Cortex of kidney (tissue), 1 donor: ENCODE data around the gene GORASP1.

ENCODE experiments used
- DNase-seq: peaks from one replicate; lab custom pipeline; 2025; lab: John Stamatoyannopoulos, UW

The GORASP1 gene

DNA sequence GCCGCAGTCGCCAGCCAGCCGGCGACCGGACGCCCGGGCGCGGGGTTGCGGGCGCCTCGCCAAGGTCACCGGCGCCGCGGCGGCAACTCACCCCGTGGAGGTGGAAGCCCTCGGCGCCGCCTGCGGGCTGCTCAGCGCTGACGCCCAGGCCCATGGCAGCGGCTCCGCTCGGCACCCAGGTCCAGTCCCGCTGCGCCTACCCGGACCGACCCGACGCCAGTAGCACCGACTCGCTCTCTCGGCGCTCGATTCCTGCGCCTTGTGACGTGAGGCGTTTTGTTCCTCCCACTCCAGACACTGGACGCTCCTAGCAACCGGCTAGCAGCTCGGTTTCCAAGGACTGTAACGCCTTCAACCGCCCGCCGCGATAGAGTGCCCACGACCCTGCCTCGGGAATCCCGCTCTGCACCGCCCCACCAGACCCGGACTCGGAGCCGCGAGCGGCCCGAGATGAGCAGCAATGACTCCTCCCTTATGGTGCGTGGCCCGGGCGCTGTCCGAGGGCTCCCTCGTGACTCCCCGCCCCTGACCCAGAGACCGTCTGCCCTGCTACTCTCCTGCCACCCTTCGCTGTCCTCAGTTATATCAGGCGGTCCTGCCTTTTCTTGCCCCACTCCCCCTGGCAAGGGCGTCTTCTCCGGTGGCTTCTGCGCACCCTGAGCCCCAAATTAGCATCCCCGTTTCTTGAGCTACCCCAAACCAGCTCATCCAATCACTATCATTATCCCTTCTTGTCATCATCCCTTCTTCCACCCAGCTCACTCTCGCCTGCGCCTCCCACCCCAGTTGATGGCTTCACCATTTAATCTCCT lies at the start of gene GORASP1, which contains the start of gene TTC21A:
Gene GORASP1, minus strand, starts transcription at position 240 of the 812 bp plus-strand sequence. Its CDS starts 86 bp downstream, at position 154.
Gene TTC21A, plus strand, starts transcription at position 293 of the 812 bp plus-strand sequence. Its CDS starts 158 bp downstream, at position 451.
- DNase-seq: peak; percentile 8

DNA sequence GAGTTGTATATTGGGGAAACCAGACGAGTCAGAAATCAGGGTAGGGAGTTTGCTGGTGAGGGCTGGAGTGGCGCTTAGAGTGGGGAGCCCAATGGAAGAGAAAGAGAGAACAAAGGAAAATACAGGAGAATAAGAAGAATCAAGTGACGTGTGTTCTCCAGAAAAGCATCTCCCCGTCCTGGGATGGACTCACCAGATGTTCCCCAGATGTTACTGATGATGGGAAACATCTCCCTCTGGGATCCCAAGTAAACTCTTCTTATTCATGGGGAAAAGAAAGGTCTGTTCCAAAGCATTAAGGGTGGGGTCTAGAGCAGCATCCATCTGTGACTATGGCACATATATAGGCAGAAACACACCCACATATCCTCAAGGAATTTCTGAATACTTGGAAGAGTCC lies 49.0 kb upstream of the GORASP1 start:
- DNase-seq: no peak

GRCh38 chr3:39154280-39155021 lies 47.0 kb upstream of the GORASP1 start:
- no peak for DNase-seq

DNA sequence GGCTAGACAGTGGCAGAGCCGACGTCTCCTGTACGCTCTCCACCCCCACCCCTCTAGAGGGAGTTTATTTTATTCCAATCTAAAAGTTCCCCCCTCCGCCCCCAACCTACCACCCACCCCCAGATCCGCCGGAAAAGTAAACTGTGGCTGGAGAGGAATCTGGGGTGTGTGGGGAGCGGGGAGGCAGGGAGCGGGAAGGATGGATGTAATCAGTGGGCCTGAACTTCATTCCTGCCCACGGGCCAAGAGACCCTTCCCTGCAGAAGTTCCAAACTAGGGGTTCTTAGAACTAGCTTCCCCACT lies 46.5 kb upstream of the GORASP1 start:
- DNase-seq: no peak

- DNase-seq: no peak
Observed at GRCh38 chr3:39150803-39151631, 43.6 kb upstream of the GORASP1 start.

- no peak for DNase-seq
Observed at GRCh38 chr3:39150148-39150802, 42.8 kb upstream of the GORASP1 start.

GRCh38 chr3:39149498-39150147 lies 42.2 kb upstream of the GORASP1 start:
- DNase-seq: no peak

DNA sequence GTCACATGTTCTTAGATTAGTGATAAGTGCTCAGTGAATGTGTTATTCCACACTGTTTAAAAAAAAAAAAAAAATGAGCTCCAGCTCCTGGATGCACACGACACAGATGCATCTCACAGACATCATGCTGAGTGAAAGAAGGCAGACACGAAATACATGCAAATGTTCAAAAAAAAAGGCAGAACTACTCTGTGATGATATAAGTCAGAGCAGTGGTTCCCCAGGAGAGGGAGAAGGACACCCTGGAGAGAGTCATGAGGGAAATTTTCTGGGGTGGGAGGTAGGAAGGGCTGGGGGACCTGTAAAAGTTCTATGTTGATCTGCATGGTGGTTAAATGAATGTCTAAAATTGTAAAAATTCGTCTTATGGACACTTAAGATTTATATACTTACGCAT lies 41.6 kb upstream of the GORASP1 start:
- no peak for DNase-seq

GRCh38 chr3:39148435-39149058 lies 41.1 kb upstream of the GORASP1 start:
- no peak for DNase-seq

DNA sequence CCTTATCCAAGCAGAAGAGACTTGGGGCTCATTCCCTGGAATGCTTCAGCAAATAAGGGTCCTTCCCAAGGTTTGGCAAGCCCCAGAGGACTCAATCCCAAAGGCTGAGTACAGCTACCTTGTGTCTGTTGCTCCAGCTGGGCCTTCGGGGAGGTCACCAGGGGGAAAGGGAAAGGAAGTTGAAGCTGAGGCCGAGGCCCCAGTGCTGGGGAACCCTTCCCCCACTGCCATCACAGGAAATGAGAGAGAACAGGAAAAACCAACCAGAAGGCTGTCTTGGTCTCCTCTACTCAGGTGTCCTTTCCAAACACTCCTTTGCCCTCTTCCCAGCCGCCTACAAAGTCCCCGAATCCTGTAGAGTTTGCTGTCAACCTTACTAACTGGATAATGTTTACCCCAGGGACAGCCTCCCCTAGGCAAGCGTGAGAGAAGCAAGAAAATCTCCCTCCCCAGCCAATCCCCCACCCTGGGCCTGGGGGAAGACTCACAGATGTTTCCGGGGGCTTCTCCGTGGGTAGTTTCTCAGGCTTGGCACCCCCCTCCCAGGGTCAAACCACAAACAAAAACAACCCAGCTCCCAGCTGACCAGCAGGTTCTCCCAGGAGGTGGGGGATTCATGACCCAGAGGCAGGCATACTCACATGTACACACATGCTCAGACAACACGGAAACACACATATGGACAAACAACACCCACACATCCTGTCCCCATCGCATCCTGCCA lies 40.4 kb upstream of the GORASP1 start:
- no peak for DNase-seq

- DNase-seq: no peak
Observed at GRCh38 chr3:39146611-39147591, 39.5 kb upstream of the GORASP1 start.

DNA sequence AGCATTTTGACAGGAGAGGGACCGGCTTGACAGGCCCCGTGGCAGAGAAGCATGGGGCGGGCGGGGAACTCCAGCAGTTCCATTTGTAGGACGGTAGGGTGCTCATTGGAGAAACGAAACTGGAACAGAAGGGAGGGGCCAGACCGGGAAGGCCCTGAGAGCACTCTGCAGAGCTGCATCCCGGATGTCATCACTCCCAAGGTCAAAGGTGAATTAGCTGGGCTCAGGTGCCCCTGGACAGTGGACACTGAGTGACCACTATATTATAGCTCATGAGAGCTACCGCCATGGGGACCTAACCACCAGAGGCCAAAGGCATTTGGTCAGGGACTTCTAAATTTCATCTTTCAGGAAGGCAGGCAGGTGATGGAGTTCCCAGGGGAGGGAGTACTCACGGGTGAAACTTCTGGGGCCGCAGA lies 38.7 kb upstream of the GORASP1 start:
- DNase-seq: no peak

DNA sequence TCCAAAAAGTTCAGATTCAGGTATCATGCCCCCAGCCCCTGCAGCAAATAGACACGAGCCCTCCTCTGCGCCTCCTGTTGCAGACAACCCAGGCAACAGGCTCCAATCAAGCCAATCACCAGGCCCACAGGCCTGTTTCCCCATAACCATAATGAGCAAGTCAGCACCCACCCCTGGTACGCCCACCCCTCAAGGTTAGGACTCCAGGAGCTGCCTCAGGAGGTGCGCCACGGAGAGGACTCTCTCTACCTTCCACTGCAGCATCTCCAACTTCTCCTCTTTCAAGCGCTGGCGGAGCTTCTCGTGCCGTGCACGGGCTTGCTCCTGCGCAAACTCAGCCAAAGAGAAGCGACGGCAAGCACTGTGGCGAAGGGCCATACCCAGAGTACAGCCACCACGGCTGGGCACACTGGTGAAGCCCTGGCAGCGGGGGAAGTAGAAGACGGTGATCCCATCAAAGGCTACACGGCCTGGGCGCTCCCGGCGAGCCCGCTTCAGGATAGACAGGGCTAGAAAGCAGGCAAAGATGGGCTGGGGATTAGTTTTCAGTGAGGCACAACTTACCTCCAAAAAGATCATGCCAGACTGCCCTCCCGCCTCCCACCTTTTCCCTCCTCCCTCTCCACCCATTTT lies 37.4 kb upstream of the GORASP1 start:
- no peak for DNase-seq

- no peak for DNase-seq
Observed at GRCh38 chr3:39144095-39144747, 36.8 kb upstream of the GORASP1 start.

- DNase-seq: no peak
Observed at GRCh38 chr3:39143051-39143885, 35.8 kb upstream of the GORASP1 start.

- DNase-seq: no peak
Observed at GRCh38 chr3:39142067-39142466, 34.6 kb upstream of the GORASP1 start.
